HG03520 (cell line): ENCODE measurements around the gene NEIL3.

Experiments used
- ATAC-seq: cut with Tn5 transposase; IDR thresholded peaks from one replicate; pipeline ENCODE4 v1.9.1; 2021; ENCODE audit warnings: mild to moderate bottlenecking, moderate library complexity; ENCODE audit not compliant: unreplicated experiment

Gene NEIL3

DNA sequence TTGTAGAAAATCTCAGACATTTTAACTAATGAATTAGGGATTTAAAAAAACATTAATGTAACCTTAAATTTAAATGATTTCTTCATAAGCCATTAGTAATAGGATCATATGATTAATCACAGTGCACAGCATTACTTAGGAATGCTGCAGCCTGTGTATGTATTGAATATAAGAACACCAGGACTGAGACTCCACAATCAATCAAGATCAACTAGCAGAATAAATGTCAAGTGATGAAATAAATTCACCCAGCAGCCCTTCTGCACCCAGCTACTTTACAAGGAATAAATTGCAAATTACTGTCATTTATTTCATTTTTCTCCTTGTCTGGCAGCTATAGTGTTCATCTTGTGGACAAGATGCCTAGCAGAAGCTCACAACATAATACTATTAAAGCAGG lies 46.5 kb downstream of the NEIL3 start:
- no peak for ATAC-seq

DNA sequence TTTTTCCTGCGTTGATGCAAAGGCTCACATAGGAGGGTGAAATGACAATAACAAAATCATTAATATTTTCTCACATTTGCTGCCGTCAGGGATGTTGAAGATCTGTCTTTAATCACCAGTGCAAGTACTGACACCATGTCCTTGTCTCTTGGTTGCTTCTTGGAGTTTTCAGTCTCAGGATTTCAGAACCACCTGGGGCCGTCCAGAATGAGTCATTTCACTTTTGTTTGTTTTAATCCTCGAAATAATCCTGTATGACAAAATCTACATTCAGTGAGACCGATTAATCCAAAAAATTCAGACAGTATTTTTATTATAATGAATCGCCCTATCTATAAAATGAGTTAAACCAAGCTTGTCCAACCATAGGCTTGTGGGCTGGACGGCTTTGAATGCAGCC lies 47.2 kb downstream of the NEIL3 start:
- no peak for ATAC-seq

DNA sequence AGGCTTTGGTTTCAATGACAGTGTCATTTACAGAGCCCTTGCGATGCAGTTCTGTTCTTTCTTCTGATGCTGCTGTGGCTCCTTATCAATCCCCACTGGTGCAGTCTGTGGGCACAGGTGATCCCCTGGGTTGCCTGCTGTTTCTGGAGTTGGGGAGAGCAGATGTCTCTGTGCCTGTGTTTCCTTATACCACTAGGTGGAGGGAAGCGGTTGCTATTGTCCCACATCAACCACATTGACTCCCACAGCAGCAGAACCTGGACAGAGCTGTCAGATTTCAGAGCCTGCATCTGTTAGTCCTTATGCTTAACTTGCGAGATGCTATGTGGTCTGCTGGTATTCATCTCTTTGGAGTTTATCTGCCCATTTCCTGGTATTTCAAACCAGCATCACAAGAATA lies 57.7 kb downstream of the NEIL3 start:
- no peak for ATAC-seq

DNA sequence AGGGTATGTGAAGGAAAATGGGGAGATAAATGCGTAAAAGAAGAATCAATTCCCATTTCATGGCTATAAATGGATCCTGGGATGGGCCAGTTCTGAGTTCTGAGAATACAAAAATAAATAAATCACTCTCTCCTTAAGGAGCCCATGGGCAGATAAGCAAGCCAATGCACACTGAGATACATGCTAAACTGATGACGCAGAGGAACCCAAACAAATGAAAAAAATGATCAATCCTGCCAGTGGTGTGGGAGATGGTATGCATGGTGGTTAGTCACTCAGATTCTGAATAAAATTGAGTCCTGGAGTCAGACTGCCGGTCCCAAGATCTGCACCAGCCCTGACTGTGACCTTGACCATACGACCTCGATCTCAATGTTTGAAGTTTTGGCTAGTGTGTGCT lies 59.7 kb downstream of the NEIL3 start:
- ATAC-seq, result no peak

DNA sequence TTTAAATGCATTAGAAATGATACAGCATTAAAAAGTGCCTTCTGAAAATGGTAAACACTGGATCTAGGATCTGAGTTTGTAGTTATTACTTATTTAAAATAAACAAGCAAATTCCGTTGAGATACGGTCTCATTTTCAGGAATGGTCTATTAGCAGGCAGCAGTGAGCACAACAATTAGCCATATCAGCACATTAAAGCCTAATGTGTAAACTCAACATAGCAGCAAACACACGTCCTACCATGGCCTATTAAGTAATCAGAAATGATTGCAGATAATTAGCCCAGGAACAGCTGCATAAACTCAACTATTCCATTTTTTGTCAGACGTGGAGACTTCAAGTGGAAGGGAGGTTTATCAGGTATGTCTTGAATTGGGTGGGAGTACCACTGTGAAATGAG lies 61.8 kb downstream of the NEIL3 start:
- no peak for ATAC-seq

DNA sequence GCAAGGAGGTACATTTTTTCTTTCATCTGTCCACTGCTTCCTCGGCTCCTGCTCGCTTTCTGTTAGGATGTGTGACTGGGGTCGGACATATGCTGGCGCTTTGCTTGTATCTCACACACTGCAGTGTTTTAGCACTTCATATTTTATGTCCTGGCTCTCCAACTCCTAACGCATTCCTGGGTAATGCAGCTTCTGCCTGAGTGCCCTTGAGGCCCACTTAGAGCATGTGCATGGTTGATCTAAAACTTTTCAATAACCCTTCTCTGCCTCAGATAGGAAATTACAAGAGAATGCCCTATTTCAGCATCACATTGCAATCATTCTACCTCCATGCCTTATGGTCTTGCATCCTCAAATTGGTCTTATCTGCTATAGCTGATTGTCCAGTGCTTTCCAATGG lies 65.3 kb downstream of the NEIL3 start:
- no peak for ATAC-seq

DNA sequence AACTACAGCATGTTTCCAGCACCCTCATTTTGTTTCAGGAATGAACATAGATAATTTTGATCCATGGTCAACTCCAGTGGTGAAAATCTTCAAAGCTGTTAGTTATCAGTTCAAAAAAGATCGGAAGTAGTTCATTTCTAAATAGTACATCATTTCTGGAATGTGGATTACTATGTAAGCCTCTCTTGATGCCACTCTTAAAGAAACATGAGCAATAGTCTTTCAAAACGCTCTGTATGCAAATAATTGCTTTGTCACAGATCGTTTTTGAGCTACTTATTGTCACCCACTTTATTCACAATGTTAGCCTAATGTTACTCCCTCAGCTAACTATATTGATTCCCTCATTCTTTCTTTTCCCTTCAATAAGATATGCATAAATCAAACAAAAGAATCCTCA lies 65.7 kb downstream of the NEIL3 start:
- no peak for ATAC-seq

DNA sequence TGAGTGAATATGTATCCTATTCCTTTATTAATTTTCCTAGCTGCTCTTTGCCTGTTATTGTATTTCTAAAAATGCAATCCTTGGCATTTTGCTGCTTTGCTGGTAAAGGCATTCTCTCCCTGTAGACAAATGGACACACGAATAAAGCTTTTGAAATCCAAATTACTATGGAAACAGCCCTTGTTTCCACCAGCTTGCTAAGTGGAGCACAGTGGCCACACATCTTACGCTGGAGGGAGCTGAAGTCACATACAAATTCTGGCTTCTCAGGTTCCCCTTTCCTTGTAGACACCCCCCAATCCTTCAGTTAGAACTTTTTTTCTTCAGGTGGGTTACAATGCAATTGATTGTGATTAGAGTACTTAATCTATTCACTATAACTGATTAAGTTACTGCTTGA lies 66.3 kb downstream of the NEIL3 start:
- no peak for ATAC-seq

DNA sequence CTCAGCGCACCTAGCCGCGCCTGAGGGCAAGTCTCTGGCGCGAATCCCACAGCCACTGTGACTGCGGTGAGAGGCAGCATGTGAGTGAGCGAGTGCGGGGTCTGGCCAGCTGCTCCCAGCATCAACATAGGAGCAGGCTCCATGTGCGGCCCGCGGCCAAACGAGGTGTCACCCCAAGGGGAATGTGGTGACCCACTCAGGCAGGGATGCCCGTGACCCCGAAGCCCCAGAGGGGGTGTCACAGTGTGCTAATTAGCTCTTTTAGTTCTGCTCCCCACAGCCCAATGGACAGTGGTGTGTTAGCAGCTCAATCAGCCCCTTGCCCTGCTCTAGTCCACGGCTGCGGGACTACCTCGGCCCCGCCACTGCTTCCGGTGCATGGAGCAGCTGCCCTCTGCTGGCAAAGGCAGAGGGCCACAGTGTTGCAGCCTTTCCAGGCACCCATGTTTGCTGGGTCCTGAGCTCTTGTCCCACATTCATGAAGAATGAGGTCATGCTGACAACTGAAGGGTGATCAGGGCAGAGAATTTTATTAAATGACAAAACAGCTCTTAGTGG lies 71.1 kb downstream of the NEIL3 start:
- ATAC-seq, result no peak

DNA sequence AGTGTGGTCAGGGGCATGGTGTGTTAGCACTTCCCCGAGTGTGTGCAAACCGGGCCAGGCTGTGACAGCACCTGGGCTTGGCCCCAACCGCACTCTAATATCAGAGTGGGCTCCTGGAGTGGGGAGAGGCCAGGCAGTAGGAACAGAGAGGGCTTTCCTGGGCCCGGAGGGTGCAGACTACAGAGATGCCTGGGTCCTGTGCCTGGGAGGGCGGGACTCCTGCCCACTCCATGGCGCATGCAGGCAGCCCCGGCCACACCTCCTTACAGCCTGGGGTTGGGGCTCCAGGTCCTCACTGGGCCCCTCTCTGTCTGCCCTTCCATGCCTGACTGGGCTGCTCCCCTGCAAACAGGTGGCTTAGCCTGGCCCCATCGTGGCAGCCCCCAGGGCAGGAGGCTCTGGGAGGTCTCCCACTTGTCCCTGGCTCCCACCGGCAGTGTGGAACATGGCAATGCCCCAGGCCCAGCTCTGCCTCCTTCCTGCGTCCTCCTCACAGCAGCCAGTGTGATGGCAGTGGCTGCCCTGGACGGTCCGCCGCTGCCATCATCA lies 72.2 kb downstream of the NEIL3 start:
- ATAC-seq, result no peak

DNA sequence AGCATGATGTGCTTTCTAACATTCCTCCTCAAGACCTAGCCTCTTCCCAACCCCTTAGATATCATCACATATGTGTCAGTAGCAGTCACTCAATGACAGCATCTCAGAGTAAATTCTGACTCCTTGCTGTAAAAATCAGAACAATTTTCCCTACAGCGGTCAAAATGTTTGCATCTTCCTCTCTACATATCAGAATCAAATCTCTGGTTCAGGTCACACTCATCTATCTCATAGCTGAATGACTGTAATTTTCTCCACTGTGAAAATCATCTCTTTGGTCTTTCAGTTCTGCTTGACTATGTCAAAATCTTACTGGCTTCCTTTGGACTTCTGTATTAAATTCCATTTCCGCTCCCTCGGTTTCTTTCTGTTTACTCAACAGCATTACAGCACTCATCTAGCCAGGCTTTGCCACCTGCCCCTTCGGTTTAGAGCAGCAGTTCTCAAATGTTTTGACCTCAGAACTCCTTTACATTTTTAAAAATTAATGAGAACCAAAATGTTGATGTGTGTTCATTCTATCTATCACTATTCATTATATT lies 75.3 kb downstream of the NEIL3 start:
- ATAC-seq, result no peak

DNA sequence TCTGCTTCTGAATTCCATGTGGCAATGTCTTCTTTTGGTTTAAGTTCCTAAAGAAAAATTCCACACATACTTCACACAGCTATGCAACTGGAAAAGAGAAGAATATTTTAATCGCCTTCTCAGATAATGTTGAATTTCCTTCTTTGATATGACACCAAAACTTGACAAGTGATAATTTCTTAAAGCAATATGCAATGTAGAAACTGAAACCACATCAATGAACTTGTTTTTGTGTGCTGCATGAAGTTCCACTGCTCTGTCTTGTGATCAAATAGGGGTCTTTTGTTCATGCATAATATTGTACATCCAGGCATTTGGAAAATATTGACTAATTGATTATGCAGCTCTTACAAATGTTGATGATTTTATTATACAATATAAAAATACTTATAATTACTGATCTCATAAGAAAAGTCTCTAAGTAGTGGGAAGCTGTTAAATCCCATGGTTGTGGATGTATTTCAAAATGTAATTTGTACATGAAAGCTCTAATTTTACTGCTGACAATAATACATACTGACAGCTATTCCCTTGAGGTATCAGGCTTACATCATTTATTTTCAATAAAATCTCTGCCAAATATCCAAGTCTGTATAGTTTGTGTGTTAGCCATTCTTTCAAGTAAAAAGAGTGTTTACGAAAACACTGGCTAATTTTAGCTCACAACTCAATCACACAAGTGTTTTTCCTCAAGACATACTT lies 76.1 kb downstream of the NEIL3 start:
- no peak for ATAC-seq

DNA sequence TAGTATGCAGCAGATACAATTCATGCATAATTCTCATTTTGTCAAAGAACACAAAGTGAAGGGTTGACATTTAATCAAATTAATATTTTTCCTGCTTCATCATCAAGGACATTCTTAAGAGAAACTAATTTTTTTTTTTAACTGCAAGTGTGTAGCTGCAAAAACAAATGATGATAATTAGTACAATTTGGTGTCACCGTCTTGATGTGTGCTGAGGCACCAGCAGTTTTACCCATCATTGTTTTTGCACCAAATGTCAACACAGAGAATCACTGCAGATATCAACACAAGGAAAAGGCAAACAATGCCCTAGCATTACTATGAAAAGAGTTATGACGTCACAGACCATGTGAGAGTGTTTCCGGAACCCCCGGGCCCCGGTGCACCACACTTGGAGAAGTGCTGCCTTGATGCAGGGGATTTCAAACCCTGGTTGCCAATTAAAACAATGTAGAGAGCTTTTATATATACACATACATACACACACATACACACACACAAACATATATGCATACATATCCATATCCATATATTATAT lies 76.7 kb downstream of the NEIL3 start:
- no peak for ATAC-seq

DNA sequence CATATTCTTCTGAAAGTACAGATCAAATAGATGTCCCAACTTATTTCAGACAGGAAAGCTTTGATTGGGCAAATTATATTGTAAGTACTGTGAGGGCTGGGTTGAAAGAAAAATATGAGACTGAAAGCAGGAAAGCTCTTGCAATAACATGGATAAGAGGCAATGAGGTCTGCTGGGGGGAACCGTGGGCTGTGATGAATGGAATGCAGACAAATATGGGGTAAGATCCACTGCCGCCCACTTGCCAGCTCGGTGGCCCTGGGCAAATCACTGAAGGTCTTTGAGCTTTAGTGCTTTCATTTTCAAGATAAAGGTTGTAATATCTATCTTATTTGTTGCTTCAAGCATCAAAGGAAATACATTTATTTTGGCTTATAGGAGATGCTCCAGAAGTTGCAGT lies 81.6 kb downstream of the NEIL3 start:
- ATAC-seq, result no peak

DNA sequence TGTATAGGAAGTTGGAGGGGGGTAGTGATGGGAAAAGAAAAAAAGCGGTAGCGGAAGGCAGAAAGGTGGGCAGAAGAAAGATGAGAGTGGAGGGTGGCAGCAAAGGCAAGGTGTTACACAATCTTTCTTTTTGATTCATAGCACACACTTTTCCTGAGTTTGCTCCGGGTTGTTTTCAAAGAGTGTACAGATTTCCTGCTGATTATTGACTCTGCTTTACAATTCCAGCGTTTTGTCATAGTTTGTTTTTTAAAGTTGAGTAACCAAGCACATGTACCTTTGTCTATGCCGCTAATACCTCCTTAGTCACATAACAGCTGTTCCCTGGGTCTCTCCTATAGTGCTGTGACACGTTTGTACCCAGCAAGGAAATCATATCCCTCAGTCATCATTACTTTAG lies 82.3 kb downstream of the NEIL3 start:
- no peak for ATAC-seq

DNA sequence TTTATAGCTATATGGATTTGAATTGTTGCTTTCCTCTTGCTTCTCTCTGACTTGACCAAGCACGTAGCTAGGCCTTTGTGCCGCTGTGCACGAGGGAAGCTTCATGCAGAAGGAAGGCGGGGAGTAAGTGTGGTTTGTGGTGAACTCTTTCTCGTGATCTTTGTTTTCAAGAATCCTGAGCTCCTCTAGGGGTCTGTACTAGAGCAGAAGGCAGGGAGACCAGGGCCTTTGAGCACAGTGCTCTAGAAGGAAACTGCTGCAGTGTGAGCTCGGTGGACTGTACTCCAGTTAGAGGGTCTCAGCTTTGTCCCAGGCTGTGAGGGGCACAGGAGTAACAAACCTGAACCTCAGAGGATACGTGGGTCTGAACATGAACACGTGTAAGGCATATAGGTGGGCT lies 83.6 kb downstream of the NEIL3 start:
- no peak for ATAC-seq

DNA sequence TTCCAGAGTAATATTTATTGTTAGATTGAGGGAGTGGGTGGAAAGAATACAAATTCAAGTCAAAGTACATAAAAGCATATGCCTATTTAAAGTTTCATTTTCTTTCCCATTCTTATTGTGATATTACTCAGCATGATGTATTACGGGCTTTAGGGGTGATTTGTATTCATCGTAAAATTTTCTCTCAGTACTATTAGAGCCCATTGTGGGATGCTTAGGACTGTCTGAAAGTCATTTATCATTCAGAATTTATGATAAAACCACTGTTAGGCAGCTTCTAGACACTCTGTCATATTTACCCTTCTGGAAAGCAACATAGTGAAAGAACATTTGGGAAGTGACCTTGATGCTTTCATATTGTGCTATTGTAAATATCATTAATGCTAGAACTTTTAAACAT lies 86.7 kb downstream of the NEIL3 start:
- no peak for ATAC-seq

DNA sequence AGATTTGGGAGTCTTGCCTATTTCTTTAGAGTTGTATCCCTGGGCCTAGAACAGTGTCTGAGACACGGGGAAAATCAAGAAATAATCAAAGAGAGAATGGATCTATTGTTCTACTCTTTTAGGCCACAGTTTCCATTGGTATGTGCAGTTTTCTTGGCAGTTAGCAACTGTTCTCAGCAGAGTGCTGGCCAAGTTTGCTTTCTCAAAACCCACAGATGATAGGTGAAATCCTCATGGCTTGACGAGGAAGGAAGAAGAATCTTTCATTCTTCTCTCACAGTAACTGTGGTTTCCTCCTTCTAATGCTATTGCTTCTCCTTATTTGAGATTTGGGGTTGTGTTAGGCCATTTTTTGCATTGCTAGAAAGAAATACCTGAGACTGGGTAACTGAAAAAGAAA lies 90.4 kb downstream of the NEIL3 start:
- no peak for ATAC-seq

DNA sequence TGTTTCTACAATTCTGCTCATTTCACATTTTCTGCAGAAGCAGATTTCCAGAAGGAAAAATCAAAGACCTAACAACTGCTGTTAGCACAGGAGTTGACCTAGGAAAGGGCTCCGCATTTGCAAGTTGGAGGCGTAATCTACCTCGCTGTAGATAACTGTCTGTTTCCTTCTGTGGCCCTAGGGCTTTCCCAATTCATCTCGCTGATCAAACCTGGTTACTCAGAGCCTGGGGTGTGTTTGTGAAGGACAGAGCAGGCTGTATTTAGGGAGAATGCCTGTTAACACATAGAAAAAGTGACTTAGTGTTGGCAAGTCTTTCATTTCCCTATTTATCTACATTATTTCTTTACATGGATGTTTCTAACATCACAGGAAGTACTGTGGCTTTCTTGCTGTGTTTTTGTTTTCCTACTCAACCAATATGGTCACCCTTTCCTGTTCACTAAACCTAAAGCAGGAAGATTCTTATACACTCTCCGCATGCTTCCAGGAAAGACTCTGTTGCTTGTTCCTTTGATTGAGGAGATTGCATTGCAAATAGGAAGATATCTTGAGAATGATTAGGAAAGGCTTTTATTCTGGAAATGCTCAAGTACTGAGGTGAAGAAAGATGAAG lies 92.1 kb downstream of the NEIL3 start:
- ATAC-seq, result no peak

DNA sequence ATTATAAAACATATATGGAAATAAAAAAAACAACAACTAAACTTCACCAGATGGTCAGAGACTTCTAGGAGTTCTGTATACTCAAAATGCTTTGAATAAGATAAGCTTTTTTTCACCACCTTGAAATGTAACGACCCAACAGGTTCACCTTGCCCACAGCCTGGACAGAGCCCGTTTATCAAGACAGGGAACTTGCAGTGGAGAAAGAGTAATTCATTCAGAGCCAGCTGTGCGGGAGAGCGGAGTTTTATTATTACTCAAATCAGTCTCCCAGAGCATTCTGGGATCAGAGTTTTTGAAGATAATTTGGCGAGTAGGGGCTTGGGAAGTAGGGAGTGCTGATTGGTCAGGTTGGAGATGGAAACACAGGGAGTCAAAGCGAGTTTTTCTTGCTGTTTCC lies 94.1 kb downstream of the NEIL3 start:
- ATAC-seq, result no peak

DNA sequence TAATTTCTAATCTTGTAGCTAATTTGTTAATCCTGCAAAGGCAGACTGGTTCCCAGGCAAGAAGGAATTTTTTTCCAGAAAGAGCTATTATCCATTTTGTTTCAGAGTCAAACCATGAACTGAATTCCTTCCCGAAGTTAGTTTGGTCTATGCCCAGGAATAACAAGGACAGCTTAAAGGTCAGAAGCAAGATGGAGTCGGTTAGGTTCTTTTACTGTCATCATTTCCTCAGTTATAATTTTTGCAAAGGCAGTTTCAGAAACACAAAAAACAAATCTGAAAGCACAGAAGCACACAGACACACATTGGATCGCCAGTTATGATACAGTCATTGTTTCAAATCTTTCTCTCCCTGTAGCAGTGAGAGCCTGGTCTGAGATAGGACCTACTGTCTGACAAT lies 94.7 kb downstream of the NEIL3 start:
- no peak for ATAC-seq

DNA sequence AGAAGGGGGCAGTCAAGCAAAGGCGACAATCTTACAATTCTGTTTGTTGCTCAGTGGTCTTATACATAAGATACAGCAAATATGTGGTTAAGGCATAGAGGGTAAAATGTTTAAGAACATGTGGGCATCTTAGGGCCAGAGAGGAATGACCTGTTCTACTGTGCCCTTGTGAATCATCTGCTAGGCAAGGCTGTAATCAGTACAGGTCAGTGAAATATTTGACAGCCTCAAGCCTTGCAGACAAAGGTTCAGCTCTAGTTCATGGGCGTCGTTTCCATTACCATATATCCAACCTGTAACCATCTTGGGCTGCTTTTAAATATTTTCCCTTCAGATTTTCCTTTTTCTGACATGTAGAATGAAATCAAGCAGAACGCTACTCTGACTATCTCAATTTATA lies 95.3 kb downstream of the NEIL3 start:
- no peak for ATAC-seq
